ENCODE measurements around the gene CCDC34.

DNA sequence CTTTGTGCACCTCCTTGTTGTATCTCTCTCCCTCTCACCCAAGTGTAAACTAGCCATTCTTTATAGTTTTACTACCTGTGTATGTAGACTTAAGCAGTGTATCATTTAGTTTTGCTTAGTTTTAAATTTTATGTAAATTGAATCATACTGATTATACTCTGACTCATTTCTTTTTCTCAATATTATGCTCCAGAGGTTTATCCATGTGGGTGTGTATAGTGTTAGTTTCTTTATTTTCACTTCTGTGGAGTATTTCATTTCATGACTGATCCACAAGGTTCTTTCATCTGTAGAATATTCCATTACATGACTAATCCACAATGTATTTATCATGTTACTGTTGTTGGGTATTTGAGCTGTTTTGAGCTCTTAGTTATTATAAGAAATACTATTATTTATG lies 62.0 kb downstream of the CCDC34 start:
- TF ChIP-seq, protein P1, sequence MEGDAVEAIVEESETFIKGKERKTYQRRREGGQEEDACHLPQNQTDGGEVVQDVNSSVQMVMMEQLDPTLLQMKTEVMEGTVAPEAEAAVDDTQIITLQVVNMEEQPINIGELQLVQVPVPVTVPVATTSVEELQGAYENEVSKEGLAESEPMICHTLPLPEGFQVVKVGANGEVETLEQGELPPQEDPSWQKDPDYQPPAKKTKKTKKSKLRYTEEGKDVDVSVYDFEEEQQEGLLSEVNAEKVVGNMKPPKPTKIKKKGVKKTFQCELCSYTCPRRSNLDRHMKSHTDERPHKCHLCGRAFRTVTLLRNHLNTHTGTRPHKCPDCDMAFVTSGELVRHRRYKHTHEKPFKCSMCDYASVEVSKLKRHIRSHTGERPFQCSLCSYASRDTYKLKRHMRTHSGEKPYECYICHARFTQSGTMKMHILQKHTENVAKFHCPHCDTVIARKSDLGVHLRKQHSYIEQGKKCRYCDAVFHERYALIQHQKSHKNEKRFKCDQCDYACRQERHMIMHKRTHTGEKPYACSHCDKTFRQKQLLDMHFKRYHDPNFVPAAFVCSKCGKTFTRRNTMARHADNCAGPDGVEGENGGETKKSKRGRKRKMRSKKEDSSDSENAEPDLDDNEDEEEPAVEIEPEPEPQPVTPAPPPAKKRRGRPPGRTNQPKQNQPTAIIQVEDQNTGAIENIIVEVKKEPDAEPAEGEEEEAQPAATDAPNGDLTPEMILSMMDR (IDR thresholded peaks at IDR 0.05; ENCODE audit: insufficient read depth, low read length), result no peak
- TF ChIP-seq POLR2AphosphoS5 (IDR thresholded peaks at IDR 0.05; ENCODE audit: low read depth), result no peak

Measured in HL-60 (cell line).